Activated CD4-positive, CD25-positive, alpha-beta regulatory T cell treated with anti-CD3 and anti-CD28 coated beads, Interleukin-2, amount 50 U/mL, for 24 hours (primary cell): Measurements from ENCODE around the gene TSC22D1.

Source experiments
- ATAC-seq, 2 donors: fragments of 150-1000 bp; cut with Tn5 transposase; one replicate each; pipeline ENCODE4 v1.10.0; 2021; ENCODE audit warnings: mild to moderate bottlenecking in 1 of 2, moderate library complexity in 1 of 2

The TSC22D1 gene

GRCh38 chr13:44423824-44424223, 152.3 kb downstream of the TSC22D1 start:
- peak in 1 of 2 donors; percentile 13 for ATAC-seq

GRCh38 chr13:44422755-44423643, 153.1 kb downstream of the TSC22D1 start:
- no peak for ATAC-seq

GRCh38 chr13:44421853-44422525, 154.1 kb downstream of the TSC22D1 start:
- no peak for ATAC-seq

- ATAC-seq = no peak
Observed at GRCh38 chr13:44420376-44421220, 155.5 kb downstream of the TSC22D1 start.

- ATAC-seq = no peak
Observed at GRCh38 chr13:44417876-44418275, 158.3 kb downstream of the TSC22D1 start.

GRCh38 chr13:44417446-44417845, 158.7 kb downstream of the TSC22D1 start:
- ATAC-seq = no peak

GRCh38 chr13:44416744-44417143, 159.4 kb downstream of the TSC22D1 start:
- ATAC-seq = no peak

- no peak for ATAC-seq
Observed at GRCh38 chr13:44416301-44416700, 159.8 kb downstream of the TSC22D1 start.

- ATAC-seq = no peak
Observed at GRCh38 chr13:44415815-44416214, 160.3 kb downstream of the TSC22D1 start.

GRCh38 chr13:44414716-44415115, 161.4 kb downstream of the TSC22D1 start:
- no peak for ATAC-seq

GRCh38 chr13:44413095-44413494, 163.0 kb downstream of the TSC22D1 start:
- ATAC-seq = no peak

GRCh38 chr13:44412346-44412935, 163.7 kb downstream of the TSC22D1 start:
- no peak for ATAC-seq

GRCh38 chr13:44411841-44412240, 164.3 kb downstream of the TSC22D1 start:
- no peak for ATAC-seq

GRCh38 chr13:44410328-44410859, 165.7 kb downstream of the TSC22D1 start:
- no peak for ATAC-seq

- ATAC-seq = no peak
Observed at GRCh38 chr13:44409595-44409994, 166.5 kb downstream of the TSC22D1 start.

- no peak for ATAC-seq
Observed at GRCh38 chr13:44407891-44408290, 168.2 kb downstream of the TSC22D1 start.

GRCh38 chr13:44407379-44407778, 168.8 kb downstream of the TSC22D1 start:
- no peak for ATAC-seq

- ATAC-seq = no peak
Observed at GRCh38 chr13:44406617-44407016, 169.5 kb downstream of the TSC22D1 start.

- no peak for ATAC-seq
Observed at GRCh38 chr13:44404261-44405132, 171.6 kb downstream of the TSC22D1 start.

GRCh38 chr13:44403461-44404056, 172.6 kb downstream of the TSC22D1 start:
- no peak for ATAC-seq

GRCh38 chr13:44402899-44403445, 173.2 kb downstream of the TSC22D1 start:
- ATAC-seq = no peak
